CD4-positive, alpha-beta T cell treated with Interleukin-4 for 4 hours (primary cell): ENCODE results near the gene SPEM1.

Experiments used
- DNase-seq: peaks from one replicate; pipeline ENCODE4 v3.0.0-alpha.2; 2020

Gene SPEM1, protein sequence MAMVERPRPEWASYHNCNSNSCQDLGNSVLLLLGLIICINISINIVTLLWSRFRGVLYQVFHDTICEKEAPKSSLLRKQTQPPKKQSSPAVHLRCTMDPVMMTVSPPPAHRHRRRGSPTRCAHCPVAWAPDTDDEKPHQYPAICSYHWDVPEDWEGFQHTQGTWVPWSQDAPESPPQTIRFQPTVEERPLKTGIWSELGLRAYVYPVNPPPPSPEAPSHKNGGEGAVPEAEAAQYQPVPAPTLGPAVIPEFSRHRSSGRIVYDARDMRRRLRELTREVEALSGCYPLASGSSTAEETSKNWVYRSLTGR

DNA sequence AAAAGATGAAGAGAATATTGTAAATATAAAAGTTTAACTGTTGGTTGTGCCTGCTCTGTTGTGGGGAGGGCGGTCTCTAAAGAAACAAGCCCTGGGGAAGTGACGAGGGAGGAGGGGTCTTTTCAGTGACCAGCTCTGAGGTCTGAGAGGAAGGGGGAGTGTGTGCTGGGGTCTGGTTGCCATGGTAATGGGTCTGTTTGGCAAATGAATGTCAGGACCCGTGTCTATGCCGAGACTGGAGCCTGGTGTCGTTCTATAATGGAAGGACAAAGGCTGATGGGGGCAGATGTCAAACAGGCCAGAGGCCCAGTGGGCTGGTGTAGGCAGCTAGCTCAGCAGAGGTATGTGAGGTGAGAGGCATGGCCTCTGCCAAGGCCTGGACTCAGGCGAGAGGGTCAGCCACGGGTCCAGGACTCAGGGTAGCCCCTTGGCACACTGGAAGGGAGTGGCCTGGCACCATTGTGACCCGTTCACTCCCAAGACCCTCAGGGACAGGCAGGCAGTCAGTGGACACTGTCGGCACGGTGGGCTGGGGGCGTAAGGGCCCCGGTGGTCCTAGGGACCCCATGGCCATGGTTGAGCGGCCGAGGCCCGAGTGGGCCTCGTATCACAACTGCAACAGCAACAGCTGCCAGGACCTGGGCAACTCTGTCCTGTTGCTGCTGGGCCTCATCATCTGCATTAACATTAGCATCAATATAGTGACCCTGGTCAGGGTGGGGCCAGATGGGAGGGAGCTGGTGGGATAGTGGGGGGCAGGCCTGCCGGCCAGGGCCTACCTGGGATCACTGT lies at the start of gene SPEM1:
SPEM1 (plus strand) TSS at position 506 of the 792 bp plus-strand sequence; CDS start at position 567, 61 bp downstream.
- DNase-seq: no peak

DNA sequence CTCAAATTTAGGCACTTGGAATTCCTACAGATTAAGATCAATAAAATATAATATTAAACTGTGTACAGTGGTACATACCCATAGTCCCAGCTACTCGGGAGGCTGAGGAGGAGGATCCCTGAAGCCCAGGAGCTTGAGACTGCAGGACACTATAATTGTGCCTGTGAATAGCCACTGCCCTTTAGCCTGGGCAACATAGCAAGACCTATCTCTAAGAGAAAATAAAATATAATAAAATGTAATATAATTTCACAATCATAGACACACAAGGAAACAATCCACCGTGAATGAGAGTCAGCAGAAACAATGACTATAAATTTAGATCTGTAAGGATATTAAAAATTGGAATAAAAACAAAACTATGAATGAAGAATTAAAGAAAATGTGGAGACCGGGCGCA lies 49.3 kb upstream of the SPEM1 start:
- DNase-seq: no peak

DNA sequence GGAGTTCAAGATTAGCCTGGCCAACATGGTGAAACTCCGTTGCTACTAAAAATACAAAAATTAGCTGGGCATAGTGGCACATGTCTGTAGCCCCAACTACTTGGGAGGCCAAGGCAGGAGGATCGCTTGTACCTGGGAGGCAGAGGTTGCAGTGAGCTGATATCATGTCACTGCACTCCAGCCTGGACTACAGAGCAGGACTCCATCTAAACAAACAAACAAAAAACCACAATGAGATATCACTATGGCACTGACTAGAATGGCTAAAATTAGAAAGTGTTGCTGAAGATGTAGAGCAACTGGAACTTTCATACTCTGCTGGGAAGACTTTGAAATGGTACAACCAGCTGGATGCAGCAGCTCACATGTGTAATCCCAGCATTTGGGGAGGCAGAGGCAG lies 45.8 kb upstream of the SPEM1 start:
- no peak for DNase-seq

DNA sequence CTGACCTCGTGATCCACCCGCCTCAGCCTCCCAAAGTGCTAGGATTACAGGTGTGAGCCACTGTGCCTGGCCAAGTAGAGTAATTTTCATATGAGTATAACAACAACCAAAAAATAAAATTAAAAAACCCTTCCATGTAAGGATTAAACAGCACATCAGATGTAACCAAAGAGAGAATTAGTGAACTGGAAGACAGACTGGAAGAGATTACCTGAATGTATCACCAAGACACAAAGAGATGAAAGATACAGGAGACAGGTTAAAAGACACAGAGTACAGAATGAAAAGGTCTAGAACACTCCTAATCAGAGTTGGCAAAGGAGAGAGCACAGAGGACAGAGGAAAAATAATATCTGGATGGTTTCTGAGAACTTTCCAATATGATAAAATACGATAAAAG lies 41.0 kb upstream of the SPEM1 start:
- DNase-seq: no peak

DNA sequence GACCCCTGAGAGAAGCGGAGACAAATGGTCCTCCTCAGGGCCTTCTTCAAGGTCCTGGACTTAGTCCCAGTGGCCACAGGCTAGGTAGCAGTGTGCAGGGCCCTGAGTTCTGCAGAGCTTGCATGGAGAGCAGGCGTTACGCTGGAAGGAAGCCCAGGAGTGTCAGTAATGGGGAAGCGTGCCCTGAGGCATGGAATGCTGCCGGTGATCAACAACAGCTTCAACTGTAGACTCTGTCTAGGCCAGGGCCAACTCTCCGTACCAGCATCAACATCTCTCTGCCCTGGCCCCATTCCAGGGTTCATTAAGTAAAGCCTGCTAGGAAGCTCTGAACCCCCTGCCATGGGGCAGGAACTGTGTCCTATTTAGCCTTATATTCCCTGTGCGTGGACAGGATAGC lies 39.8 kb upstream of the SPEM1 start:
- DNase-seq: no peak

DNA sequence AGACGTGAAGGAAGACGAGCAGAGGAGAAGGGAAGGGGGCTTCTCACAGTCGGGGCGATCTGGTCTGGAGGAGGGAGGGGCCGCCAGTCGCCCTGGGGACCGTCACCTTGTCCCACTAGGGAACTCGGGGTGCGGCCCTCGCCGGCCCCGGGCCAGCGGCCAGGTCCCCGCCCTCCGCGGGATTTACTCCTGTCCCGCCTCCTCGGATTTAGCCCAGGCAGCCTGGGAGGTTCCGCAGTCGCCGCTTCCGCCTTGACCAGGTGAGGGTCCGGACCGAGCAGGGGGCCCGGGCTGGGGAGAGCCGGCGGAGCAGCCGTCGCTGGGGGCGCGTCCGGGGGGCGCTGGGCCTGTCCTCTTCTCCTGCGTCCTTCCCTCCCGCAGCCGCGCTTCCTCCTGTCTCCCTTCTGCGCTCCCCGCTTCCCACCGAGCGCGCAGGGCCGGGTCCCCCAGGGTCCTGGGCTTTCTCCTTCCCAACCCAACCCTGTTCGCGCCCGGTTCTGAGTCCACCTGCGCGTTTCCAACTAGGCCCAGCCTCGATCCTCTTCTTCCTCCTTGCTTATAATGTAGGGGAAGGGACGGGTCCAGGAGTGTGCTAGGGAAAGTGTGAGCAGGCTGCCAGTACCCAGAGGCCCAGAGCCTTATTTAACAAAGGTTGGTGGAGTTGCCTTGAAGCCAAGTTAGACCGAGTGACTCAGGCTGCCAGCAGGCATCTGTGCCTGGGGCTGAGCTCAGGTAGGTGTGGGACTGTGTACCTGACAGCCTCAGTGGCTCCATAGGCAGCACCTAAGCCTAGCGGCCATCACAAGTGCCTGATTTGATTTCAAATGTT lies 39.1 kb upstream of the SPEM1 start, which contains the start of gene TNK1:
TNK1 (plus strand) TSS at position 235 of the 829 bp plus-strand sequence. CDS start 1,838 bp downstream, outside the sequence.
- no peak for DNase-seq

DNA sequence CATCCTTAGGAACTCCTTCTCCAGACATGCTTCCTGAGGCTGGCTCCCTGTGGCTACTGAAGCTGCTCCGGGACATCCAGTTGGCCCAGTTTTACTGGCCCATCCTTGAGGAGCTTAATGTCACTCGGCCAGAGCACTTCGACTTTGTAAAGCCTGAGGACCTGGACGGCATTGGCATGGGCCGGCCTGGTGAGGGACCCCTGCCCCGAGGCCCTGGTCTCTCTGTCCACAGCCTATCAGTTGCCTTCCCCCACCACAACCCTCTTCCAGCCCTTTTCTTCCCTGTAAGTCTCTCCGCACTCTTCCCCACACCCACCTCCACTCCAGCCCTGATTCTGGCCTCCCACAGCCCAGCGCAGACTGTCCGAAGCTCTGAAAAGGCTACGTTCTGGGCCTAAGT lies 37.2 kb upstream of the SPEM1 start:
- no peak for DNase-seq

DNA sequence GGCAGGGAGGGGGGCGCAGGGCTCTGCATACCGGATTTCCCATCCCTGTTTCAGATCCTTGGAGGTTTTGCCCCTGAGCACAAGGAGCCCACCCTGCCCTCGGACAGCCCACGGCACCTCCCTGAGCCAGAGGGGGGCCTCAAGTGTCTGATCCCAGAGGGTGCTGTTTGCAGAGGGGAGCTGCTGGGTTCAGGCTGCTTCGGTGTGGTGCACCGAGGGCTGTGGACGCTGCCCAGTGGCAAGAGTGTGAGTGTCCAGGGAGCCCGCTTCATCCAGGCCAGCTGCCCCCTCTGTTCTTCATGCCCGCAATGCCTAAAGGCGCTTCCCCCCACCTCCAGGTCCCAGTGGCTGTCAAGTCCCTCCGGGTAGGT lies 36.8 kb upstream of the SPEM1 start:
- DNase-seq: no peak

DNA sequence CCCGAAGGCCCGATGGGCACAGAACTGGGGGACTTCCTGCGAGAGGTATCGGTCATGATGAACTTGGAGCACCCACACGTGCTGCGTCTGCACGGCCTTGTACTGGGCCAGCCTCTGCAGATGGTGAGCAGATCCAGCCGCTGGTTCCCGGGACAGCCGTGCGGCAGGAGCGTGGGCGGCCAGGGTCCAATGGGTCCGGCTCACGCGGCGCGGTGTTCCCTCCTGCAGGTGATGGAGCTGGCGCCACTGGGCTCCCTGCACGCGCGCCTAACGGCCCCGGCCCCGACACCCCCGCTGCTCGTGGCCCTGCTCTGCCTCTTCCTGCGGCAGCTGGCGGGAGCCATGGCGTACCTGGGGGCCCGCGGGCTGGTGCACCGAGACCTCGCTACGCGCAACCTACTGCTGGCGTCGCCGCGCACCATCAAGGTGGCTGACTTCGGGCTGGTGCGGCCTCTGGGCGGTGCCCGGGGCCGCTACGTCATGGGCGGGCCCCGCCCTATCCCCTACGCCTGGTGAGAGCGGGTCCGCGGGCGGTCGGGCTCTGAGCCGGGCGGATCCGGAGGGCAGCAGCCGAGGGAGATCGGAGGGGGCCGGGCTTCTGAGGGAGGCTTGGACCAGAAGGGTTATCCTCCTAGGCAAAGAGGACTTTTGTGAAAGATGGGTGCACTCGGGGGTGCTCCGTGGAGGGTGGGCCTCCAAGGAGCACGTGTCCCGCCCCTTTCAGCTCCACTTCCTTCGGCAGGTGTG lies 36.2 kb upstream of the SPEM1 start:
- peak; percentile 70 for DNase-seq

DNA sequence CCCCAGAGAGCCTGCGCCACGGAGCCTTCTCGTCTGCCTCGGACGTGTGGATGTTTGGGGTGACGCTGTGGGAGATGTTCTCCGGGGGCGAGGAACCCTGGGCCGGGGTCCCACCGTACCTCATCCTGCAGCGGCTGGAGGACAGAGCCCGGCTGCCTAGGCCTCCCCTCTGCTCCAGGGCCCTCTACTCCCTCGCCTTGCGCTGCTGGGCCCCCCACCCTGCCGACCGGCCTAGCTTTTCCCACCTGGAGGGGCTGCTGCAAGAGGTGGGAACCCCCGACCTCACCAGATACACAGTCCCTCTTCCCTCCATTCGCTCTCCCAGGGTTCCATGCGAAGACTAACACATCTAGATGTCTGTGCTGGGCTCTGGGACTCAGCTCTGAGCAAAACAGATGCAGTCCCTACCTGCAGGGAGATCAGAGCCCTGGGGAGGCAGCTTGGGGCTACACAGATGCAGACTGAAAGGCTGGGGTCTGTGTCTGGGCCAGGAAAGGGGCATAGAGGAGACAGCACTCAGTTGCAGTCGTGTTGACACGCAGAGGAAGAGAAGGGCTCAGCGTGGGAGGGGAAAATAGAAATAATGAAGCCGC lies 35.5 kb upstream of the SPEM1 start:
- DNase-seq: no peak

DNA sequence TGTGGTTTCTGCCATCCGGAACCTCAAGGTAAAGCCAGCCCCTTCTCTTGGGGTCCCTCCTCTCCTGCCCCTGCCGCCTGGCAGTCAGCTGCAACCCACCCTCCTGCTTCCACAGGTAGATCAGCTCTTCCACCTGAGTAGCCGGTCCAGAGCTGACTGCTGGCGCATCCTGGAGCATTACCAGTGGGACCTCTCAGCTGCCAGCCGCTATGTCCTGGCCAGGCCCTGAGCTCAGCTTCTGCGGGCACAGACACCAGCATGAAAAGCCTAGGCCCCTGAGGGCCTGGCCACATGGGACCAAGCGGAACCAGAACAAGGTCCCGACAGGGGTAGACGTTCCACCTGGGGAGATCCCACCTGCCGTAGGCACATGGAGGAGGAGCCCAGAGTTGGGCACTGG lies 31.3 kb upstream of the SPEM1 start:
- DNase-seq: no peak

DNA sequence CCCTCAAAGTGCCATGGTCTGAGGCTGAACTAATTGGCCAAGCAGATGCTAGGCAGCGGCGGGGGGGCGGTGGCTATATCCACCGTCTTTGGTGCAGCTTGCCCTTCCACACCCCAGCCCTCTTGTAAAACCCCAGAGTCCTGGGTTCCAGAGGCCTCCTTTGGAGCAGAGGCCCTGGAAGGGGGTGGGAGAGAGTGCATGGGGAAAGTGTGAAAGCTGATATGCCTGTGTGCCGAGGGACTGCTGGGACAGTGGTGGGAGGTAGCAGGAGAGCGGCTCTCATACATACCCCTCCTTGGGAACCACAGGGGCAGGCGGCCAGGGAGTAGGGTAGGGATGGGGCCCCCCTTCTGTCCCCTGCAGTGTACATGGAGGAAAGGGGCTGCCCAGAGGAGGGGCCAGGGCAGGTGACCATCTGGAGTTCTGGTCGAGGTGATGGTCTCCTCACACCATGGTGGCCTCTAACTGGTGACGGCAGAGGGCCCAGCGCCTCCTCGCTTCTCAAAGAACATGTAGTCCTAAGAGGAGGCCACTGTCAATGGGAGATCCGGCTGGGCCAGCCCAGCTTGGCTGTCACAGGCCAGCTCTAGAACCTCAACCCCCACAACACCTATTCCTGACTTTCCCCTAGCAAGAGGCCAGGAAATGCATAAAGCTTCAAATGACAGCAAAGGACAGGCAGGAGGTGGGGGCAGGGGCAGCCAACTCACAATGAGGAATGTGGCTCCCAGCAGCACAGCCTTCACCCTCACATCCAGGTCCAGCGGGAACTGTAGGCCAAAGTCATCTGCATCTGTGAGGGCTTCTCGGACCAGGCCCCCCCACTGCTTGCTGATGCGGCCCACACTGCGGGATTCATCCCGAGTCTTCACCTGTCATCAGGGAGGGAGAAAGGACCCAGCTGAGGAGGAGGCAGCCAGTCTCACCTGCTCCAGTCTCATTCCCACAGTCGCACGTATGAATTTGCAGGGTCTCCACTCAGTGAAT lies 29.9 kb upstream of the SPEM1 start:
- no peak for DNase-seq

DNA sequence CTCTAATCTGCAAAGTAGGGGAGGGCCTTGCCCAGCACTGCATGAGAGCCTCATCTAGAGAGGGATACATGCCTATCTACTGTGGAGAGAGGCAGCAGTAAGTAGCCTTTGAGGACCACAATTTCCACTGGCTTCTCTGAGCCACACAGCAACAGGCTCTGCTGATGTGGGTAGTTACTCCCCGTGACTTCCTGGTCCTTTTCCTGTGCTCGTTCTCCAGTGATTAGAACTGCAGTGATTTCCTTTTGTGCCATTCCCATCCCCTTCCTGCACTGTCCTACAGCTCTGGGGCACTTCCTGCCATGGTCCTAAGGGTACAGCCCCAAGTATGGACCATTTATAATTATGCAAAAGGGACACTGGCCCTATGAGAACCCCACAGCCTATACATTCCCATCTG lies 28.8 kb upstream of the SPEM1 start:
- DNase-seq: no peak

DNA sequence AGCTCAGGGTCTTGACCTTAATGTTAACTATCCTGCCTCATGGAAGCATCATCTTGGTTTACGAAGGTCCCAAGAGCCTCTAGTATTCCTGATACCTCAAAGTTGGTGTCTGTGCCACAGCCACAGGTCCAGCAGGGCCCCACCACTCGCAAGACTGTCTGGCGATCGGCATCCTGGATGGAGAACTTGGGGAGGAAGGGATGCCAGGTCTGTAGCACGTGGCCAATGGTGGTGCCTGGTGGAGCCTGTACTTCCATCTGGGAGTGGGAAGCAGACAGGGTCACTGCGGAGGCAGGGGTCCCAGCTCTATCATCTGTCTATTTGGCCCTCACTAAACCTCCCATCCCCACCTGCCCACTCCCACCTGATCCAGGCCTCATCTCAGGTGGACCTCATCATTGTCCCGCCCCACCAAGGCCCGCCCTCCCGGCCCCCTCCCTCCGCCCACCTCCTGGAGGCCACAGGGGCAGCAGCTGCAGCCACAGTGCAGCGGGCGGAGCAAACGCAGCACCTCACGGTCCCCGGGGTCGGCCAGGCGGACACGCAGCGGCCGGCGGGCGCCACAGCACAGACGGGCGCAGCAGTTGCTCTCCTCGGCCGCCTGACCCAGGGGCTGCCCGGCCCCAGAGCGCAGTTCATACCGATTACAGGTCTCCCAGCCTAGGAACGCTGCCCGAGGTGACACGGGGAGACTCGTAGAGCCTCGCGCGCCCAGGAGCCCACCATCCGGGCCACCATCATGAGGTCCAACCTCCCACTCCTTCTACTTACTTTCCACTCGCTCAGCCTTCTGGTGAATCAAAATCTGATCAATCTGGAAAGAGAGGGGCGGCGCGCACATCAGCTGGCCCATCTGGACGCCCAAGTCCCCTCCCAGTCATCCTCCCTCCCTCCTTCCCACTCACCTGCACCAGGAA lies 27.2 kb upstream of the SPEM1 start:
- DNase-seq: no peak

DNA sequence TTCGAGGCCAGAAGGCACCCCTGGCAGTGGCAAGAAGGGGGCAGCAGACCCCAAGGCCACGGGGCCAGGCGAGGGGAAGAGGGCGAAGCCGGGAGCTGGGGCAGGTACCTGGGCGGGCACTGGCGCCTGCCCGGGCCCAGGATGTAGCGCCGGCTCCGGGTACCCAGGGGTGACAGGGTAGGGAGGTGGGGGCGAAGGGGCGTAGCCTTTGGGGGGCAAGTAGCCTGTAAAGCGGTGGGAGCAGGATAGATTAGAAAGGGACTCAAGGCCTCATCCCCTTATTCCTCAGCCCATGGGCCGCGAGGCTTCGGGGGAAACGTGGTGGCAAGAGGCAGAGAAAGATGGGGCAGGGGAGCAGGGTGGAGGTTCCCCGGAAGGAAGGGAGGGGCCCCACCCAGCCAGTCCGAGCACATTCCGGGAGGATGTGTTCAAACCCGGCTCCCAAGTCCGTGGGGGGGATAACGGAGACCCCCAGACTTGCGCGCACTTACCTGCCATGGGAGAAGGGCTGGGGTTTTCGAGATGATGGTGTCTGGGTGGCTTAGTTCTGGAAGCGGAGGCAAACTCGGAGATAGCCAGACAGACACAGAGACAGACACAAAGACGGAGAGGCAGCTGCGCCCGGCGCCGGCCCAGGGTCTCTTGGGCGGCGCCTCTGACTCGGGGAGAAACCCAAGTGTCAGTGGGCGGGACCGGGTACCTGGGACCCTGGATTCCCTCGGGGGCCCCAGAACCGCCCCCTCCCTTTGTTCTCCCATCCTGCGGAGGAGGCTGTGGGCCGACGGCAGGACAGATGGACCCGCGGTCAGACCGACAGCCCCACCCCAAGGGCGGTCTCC lies 26.3 kb upstream of the SPEM1 start:
- DNase-seq: peak; percentile 66

DNA sequence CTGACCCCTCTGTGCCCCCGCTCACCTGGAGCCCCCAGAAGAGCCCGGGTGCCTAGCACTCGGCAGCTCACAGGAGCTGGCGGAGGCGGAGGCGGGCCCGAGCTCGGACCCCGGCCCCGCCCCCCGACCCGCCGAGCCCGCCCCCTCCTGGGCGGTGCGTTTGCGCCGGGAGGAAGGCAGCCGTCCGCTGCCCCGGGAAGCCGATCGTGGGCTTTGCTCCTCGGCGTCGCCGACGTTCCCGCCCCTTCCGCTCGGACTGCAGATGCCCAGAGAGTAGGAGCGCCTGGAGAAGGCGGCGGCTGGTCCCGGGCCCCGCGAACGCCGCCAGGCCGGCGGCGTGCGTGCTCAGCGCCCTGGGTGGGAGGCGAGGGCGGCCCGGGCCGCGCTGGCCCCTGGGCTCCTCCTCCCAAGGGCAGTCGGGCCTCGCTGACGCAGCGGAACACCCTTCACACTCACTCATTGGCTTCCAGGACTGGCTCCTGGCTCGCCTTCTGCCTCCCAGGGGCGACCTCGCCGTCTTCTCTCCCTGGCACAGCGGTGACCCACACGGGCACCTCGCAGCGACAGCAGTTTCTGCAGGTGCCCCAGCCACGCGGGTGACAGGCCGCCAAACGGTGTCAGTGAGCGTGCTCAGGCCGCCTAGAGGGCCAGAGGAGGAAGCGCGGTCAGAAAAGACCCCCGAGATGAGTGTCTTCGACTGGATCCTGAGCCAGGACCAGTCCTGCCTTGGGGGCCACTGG lies 25.5 kb upstream of the SPEM1 start, which contains the start of gene PLSCR3:
PLSCR3 (minus strand) TSS at position 74 of the 740 bp plus-strand sequence. CDS start 415 bp downstream, outside the sequence.
- DNase-seq: peak; percentile 62

DNA sequence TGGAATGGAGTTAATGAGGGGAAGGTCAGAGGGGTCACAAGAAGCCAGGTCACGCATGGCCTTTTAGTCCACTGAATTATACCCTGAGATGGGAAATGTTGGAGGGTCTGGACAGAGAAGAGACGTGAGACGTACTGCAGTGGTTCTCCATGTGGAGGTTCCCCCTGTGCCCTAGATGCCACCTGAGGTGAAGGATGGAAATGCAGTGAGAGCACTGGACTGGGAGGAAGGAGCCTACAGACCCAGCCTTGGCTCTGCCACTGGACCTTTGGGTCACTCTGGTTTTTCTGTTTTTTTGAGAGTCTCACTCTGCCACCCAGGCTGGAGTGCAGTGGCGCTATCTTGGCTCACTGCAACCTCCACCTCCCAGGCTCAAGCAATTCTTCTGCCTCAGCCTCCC lies 24.0 kb upstream of the SPEM1 start:
- DNase-seq: no peak

DNA sequence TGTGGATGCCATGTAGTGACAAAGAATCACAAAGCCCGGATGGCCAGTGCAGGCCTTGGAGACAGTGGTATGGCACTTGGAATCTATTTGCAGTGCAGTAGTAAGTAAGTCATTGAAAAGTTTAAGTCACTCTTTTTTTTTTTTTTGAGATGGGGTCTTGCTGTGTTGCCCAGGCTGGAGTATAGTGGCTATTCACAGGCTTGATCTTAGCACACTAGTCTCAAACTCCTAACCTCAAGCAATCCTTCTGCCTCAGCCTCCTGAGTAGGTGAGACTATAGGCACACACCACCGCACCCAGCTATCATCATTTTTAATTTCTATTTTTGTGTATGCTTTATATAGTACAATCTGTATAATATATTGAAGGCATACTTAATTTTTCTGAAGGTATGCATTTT lies 21.5 kb upstream of the SPEM1 start:
- DNase-seq: no peak
